Endothelial cell of umbilical vein (primary cell): ENCODE results near the gene ITGA7. TPM values are rescaled to one million over a fixed set of nuclear protein-coding genes. Genes with fewer than 3 reads are reported as not detected.

Experiments used
- BruUV-seq: library from RNA; stranded (reverse); fragments of 400-500 nt; replicated peaks from 2 replicates; lab custom pipeline; 2021; lab: Mats Ljungman, UMichigan
- CTCF ChIA-PET: fragments of 300-600, 350-600 bp; sonication (Branson Sonifier 250); formaldehyde crosslinking; loops from one replicate; lab custom pipeline; 2021; ENCODE audit warnings: antibody characterized with exemption, inconsistent platforms; lab: Charles Lee
- POLR2A ChIA-PET: fragments of 300-600, 350-600 bp; sonication (Branson Sonifier 250); formaldehyde crosslinking; loops from one replicate; lab custom pipeline; 2021; ENCODE audit warnings: antibody characterized with exemption, inconsistent platforms; lab: Charles Lee
- DNase-seq: peaks from one replicate; pipeline ENCODE4 v3.0.0-alpha.2; 2011; ENCODE audit warnings: low read depth, low spot score
- FAIRE-seq: peaks from 2 replicates; lab custom pipeline; 2011; peaks lifted over from hg19 to GRCh38; lab: Jason Lieb, UNC
- H2AFZ ChIP-seq: 2 replicates; pipeline ENCODE4 v1.6.0; 2012; ENCODE audit warnings: low read depth, low read length, control low read depth, inconsistent platforms
- H3K27ac ChIP-seq: 2 replicates; pipeline ENCODE4 v1.5.1; 2011; ENCODE audit warnings: low read depth, mild to moderate bottlenecking, control low read depth, low read length, moderate library complexity; ENCODE audit not compliant: insufficient read depth
- H3K27me3 ChIP-seq, 2 experiments: 2 replicates each; pipeline versions ENCODE4 v1.6.0 to v1.6.1; 2011; ENCODE audit warnings: low read length in 2 of 2, mixed read lengths in 1 of 2; ENCODE audit not compliant: control insufficient read depth in 2 of 2, insufficient read depth in 2 of 2
- H3K36me3 ChIP-seq, 2 experiments: 2 replicates in 1 of 2; 3 replicates in 1 of 2; pipeline ENCODE4 v1.5.1; 2011; ENCODE audit warnings: low read length in 2 of 2, mild to moderate bottlenecking in 1 of 2, moderate library complexity in 1 of 2; ENCODE audit not compliant: control insufficient read depth in 2 of 2, insufficient read depth in 2 of 2; ENCODE audit errors: extremely low read depth in 1 of 2
- H3K4me1 ChIP-seq: 3 replicates; pipeline ENCODE4 v1.5.1; 2011; ENCODE audit warnings: mild to moderate bottlenecking, low read length; ENCODE audit not compliant: control insufficient read depth, insufficient read depth; ENCODE audit errors: extremely low read depth
- H3K4me2 ChIP-seq: 2 replicates; pipeline ENCODE4 v1.6.1; 2011; ENCODE audit warnings: low read length, control low read depth, mixed read lengths; ENCODE audit not compliant: insufficient read depth
- H3K4me3 ChIP-seq, 3 experiments: fragments of 200-600 bp in 1 of 3; sonication (generic), shearing (Covaris generic) in 1 of 3; replicated peaks in 1 of 3; 2 replicates each; pipeline ENCODE4 v1.5.1; 2011 to 2016; ENCODE audit warnings: control low read depth in 3 of 3, low read length in 3 of 3, mild to moderate bottlenecking in 2 of 3, inconsistent platforms in 1 of 3, low read depth in 1 of 3, moderate library complexity in 1 of 3; ENCODE audit not compliant: insufficient read depth in 1 of 3
- H3K79me2 ChIP-seq: 2 replicates; pipeline ENCODE4 v1.6.0; 2012; ENCODE audit warnings: low read length, inconsistent platforms; ENCODE audit not compliant: control insufficient read depth, insufficient read depth
- H3K9ac ChIP-seq: replicated peaks from 2 replicates; pipeline ENCODE3; 2011; ENCODE audit warnings: low read length, control low read depth; ENCODE audit not compliant: insufficient read depth; ENCODE audit errors: extremely low read depth
- H3K9me1 ChIP-seq: replicated peaks from 3 replicates; pipeline ENCODE4 v1.6.0; 2011; ENCODE audit warnings: mild to moderate bottlenecking, low read length; ENCODE audit not compliant: control insufficient read depth, insufficient read depth; ENCODE audit errors: extremely low read depth
- H3K9me3 ChIP-seq: replicated peaks from 2 replicates; pipeline ENCODE4 v1.5.1; 2012; ENCODE audit warnings: low read length, inconsistent platforms; ENCODE audit not compliant: control insufficient read depth, insufficient read depth
- H4K20me1 ChIP-seq: replicated peaks from 2 replicates; pipeline ENCODE3; 2011; ENCODE audit warnings: mild to moderate bottlenecking, low read length; ENCODE audit not compliant: control insufficient read depth, insufficient read depth; ENCODE audit errors: extremely low read depth
- CTCF ChIP-seq, 2 donors: IDR thresholded peaks; 1 replicate in 1 of 2; 2 replicates in 1 of 2; pipeline ENCODE4 v1.5.1; 2011; ENCODE audit warnings: low read length in 2 of 2, mild to moderate bottlenecking in 2 of 2, moderate library complexity in 2 of 2, control low read depth in 1 of 2, inconsistent platforms in 1 of 2, low read depth in 1 of 2; ENCODE audit not compliant: insufficient read depth in 1 of 2; ENCODE audit errors: extremely low read depth in 1 of 2
- EZH2 ChIP-seq: IDR thresholded peaks from 2 replicates; pipeline ENCODE4 v1.6.1; 2012; ENCODE audit warnings: borderline replicate concordance, low read depth, mild to moderate bottlenecking, moderate library complexity, low read length, inconsistent platforms; ENCODE audit not compliant: severe bottlenecking
- FOS ChIP-seq: IDR thresholded peaks from 2 replicates; pipeline ENCODE4 v1.6.1; 2011; ENCODE audit warnings: mild to moderate bottlenecking, low read length, moderate library complexity, borderline replicate concordance; ENCODE audit not compliant: insufficient read depth
- GATA2 ChIP-seq: IDR thresholded peaks from 2 replicates; pipeline ENCODE4 v1.7.0; 2011; ENCODE audit warnings: low read depth, mild to moderate bottlenecking, moderate library complexity, mixed read lengths, low read length; ENCODE audit not compliant: insufficient read length, insufficient read depth
- JUN ChIP-seq: IDR thresholded peaks from 2 replicates; pipeline ENCODE4 v1.6.1; 2011; ENCODE audit warnings: borderline replicate concordance, low read depth; ENCODE audit not compliant: insufficient read length, insufficient read depth
- MAX ChIP-seq: IDR thresholded peaks from 2 replicates; pipeline ENCODE4 v1.6.1; 2011; ENCODE audit not compliant: insufficient read depth, insufficient read length
- MYC ChIP-seq: IDR thresholded peaks from one replicate; pipeline ENCODE4 v1.6.1; 2011; ENCODE audit warnings: mild to moderate bottlenecking, low read depth, low read length
- POLR2A ChIP-seq: IDR thresholded peaks from 2 replicates; pipeline ENCODE4 v1.6.1; 2012; ENCODE audit warnings: low read depth, mild to moderate bottlenecking, control low read depth, low read length
- POLR2AphosphoS5 ChIP-seq: IDR thresholded peaks from 2 replicates; pipeline ENCODE4 v1.6.1; 2012; ENCODE audit warnings: low read depth, mild to moderate bottlenecking, control low read depth, low read length, moderate library complexity; ENCODE audit not compliant: insufficient read depth
- dilution Hi-C: fragments of 300-500 bp; cut with MboI; formaldehyde crosslinking; loops from one replicate; pipeline ENCODE4 v1.15.0; 2019; ENCODE audit warnings: low sequenced_read_pairs; ENCODE audit not compliant: extremely low pct_ligation_motif_present
- intact Hi-C: fragments of 100-400 bp; cut with micrococcal nuclease; formaldehyde crosslinking; loops from one replicate; pipeline ENCODE4 v1.10.0; 2022
- polyA plus RNA-seq, 4 experiments: library from polyadenylated mRNA; depleted of rRNA in 3 of 4; stranded (reverse) in 3 of 4; unstranded in 1 of 4; fragments of >200 nt; gene quantifications; 2 replicates each; pipeline versions ENCODE4 v1.2.1 to v1.2.3, GENCODE V29; 2011 to 2012; ENCODE audit warnings: missing spikeins in 1 of 4
- total RNA-seq: library from RNA; stranded (reverse); gene quantifications from 2 replicates; pipeline ENCODE4 v1.2.3, GENCODE V29; 2021

ITGA7 gene
- total and polyA plus RNA-seq, 2 donors (not counting 3 experiments of a cell fraction or from before 2014, with no cell fraction given), result 0.41 to 0.84 TPM

- H3K4me1 ChIP-seq, result peaks cover 17% of the 10 kb centered on the region
- H3K4me3 ChIP-seq, result peak within 1 kb of the TSS; percentile 2 to 75 (median 35)
- H3K36me3 ChIP-seq, result no peaks in the 10 kb centered on the region
- DNase-seq (peak; percentile 64), FAIRE-seq (peak; percentile 56)
- no peak for TF ChIP-seq POLR2AphosphoS5
- TF ChIP-seq CTCF (IDR thresholded peaks at IDR 0.05; ENCODE audit: extremely low read depth in 1 of 2, insufficient read depth in 1 of 2, low read depth in 1 of 2, low read length in 2 of 2), result no peak
- no peak for TF ChIP-seq MAX
- no peak for TF ChIP-seq FOS
- TF ChIP-seq JUN, result no peak
- TF ChIP-seq MYC, result no peak
- no peak for TF ChIP-seq POLR2A
- no peak for TF ChIP-seq EZH2
- no peak for TF ChIP-seq GATA2
- BruUV-seq, result no TSS peak
- H3K9ac ChIP-seq, result peak within 1 kb of the TSS; percentile 47
- H3K27me3 ChIP-seq, result no peaks in the 10 kb centered on the region
- ChIA-PET CTCF (interaction anchor here (1.0 to 2.9 kb wide), 9 partner anchors 9 to 361 kb away, joined by 3 to 12 read pairs (median 4); partner anchors contain the start of genes ORMDL2 and SARNP), POLR2A (no interaction called here)
- no peaks in the 10 kb centered on the region for H3K9me3 ChIP-seq
- no peaks in the 10 kb centered on the region for H3K79me2 ChIP-seq
- no peaks in the 10 kb centered on the region for H4K20me1 ChIP-seq
- H3K27ac ChIP-seq, result no peak within 1 kb of the TSS
- dilution Hi-C loops (no loop called here), intact Hi-C loops (loop anchor here (1.0 kb wide), 1 partner anchor 375 kb away; the partner anchor contains the start of gene ZC3H10)
- H3K9me1 ChIP-seq, result no peaks in the 10 kb centered on the region
- H2AFZ ChIP-seq, result peak within 1 kb of the TSS; percentile 94
- peak within 1 kb of the TSS; percentile 68 for H3K4me2 ChIP-seq
Observed at GRCh38 chr12:55742719-55743405, 35.2 kb upstream of the ITGA7 start, which contains the start of gene GDF11. Gene GDF11, plus strand, starts transcription at chr12:55743122. Its CDS starts 195 bp downstream, at chr12:55743317.
